H9 (cell line): ENCODE results near the gene HERC4. TPM values are rescaled to one million over a fixed set of nuclear protein-coding genes. Genes with fewer than 3 reads are reported as not detected.

ENCODE experiments used
- DNase-seq: peaks from one replicate; pipeline ENCODE4 v3.0.0-alpha.2; 2017
- H2AFZ ChIP-seq: one replicate; pipeline ENCODE4 v1.6.1; 2013; ENCODE audit warnings: mild to moderate bottlenecking, low read length, control low read depth, moderate library complexity
- H2AK5ac ChIP-seq: 2 replicates; pipeline ENCODE4 v1.6.1; 2013; ENCODE audit warnings: low read length, control low read depth, mixed read lengths; ENCODE audit not compliant: insufficient read length
- H2BK120ac ChIP-seq: one replicate; pipeline ENCODE4 v1.6.1; 2013; ENCODE audit warnings: low read depth, mild to moderate bottlenecking, low read length, control low read depth, inconsistent platforms; ENCODE audit not compliant: poor library complexity, severe bottlenecking
- H2BK12ac ChIP-seq: 2 replicates; pipeline ENCODE4 v1.6.1; 2013; ENCODE audit warnings: low read length, control low read depth, mixed read lengths, low read depth; ENCODE audit not compliant: insufficient read length
- H2BK15ac ChIP-seq: 2 replicates; pipeline ENCODE4 v1.6.1; 2013; ENCODE audit warnings: low read depth, low read length, control low read depth
- H2BK20ac ChIP-seq: one replicate; pipeline ENCODE4 v1.6.1; 2013; ENCODE audit warnings: low read depth, mild to moderate bottlenecking, low read length, control low read depth, inconsistent platforms; ENCODE audit not compliant: poor library complexity, severe bottlenecking
- H2BK5ac ChIP-seq: 2 replicates; pipeline ENCODE4 v1.6.1; 2013; ENCODE audit warnings: low read length, control low read depth, mixed read lengths; ENCODE audit not compliant: insufficient read length
- H3K14ac ChIP-seq: 2 replicates; pipeline ENCODE4 v1.6.1; 2013; ENCODE audit warnings: low read length, control low read depth; ENCODE audit not compliant: insufficient read depth
- H3K18ac ChIP-seq: 2 replicates; pipeline ENCODE4 v1.6.1; 2013; ENCODE audit warnings: low read depth, mild to moderate bottlenecking, mixed read lengths, low read length, control low read depth; ENCODE audit not compliant: insufficient read length
- H3K23ac ChIP-seq: 2 replicates; pipeline ENCODE4 v1.6.1; 2013; ENCODE audit warnings: low read length, control low read depth, mixed read lengths, low read depth; ENCODE audit not compliant: insufficient read length
- H3K23me2 ChIP-seq: 2 replicates; pipeline ENCODE4 v1.6.1; 2013; ENCODE audit warnings: low read depth, mild to moderate bottlenecking, mixed read lengths, low read length, control low read depth; ENCODE audit not compliant: insufficient read length, poor library complexity, severe bottlenecking
- H3K27ac ChIP-seq: 2 replicates; pipeline ENCODE4 v1.5.1; 2013; ENCODE audit warnings: low read length, control low read depth, mixed read lengths, low read depth; ENCODE audit not compliant: insufficient read length
- H3K27me3 ChIP-seq: 2 replicates; pipeline ENCODE4 v1.6.1; 2013; ENCODE audit warnings: low read length, control low read depth, inconsistent platforms; ENCODE audit not compliant: insufficient read depth
- H3K4ac ChIP-seq: 2 replicates; pipeline ENCODE4 v1.6.1; 2013; ENCODE audit warnings: low read depth, mild to moderate bottlenecking, control low read depth, inconsistent platforms, low read length, moderate library complexity
- H3K4me1 ChIP-seq: 2 replicates; pipeline ENCODE4 v1.6.1; 2013; ENCODE audit warnings: low read length, control low read depth, inconsistent platforms; ENCODE audit not compliant: insufficient read depth
- H3K4me2 ChIP-seq: 2 replicates; pipeline ENCODE4 v1.6.1; 2013; ENCODE audit warnings: low read length, control low read depth, mixed read lengths; ENCODE audit not compliant: insufficient read length, insufficient read depth
- H3K56ac ChIP-seq: 2 replicates; pipeline ENCODE4 v1.6.1; 2013; ENCODE audit warnings: low read depth, mild to moderate bottlenecking, mixed read lengths, low read length, control low read depth; ENCODE audit not compliant: insufficient read length
- H3K79me1 ChIP-seq: 2 replicates; pipeline ENCODE4 v1.6.1; 2013; ENCODE audit warnings: low read depth, mild to moderate bottlenecking, moderate library complexity, low read length, control low read depth, inconsistent platforms; ENCODE audit not compliant: insufficient read depth, poor library complexity, severe bottlenecking
- H3K79me2 ChIP-seq: 2 replicates; pipeline ENCODE4 v1.6.1; 2013; ENCODE audit warnings: low read length, control low read depth, inconsistent platforms; ENCODE audit not compliant: insufficient read depth
- H3K9ac ChIP-seq: 2 replicates; pipeline ENCODE4 v1.6.1; 2013; ENCODE audit warnings: low read length, control low read depth, mixed read lengths; ENCODE audit not compliant: insufficient read length; ENCODE audit errors: extremely low read depth
- H3K9me3 ChIP-seq: one replicate; pipeline ENCODE4 v1.6.1; 2013; ENCODE audit warnings: low read depth, low read length, inconsistent platforms; ENCODE audit not compliant: control insufficient read depth
- H3T11ph ChIP-seq: one replicate; pipeline ENCODE4 v1.6.1; 2013; ENCODE audit warnings: mild to moderate bottlenecking, low read length, control low read depth, inconsistent platforms
- H4K20me1 ChIP-seq: one replicate; pipeline ENCODE4 v1.6.1; 2013; ENCODE audit not compliant: control insufficient read depth, insufficient read length, insufficient read depth
- H4K5ac ChIP-seq: 2 replicates; pipeline ENCODE4 v1.6.1; 2013; ENCODE audit warnings: low read depth, mild to moderate bottlenecking, mixed read lengths, low read length, control low read depth; ENCODE audit not compliant: insufficient read length
- H4K8ac ChIP-seq: replicated peaks from 2 replicates; pipeline ENCODE4 v1.6.1; 2013; ENCODE audit warnings: low read length, control low read depth, mixed read lengths, low read depth; ENCODE audit not compliant: insufficient read length
- H4K91ac ChIP-seq: 2 replicates; pipeline ENCODE4 v1.6.1; 2013; ENCODE audit warnings: low read depth, mild to moderate bottlenecking, moderate library complexity, mixed read lengths, low read length, control low read depth; ENCODE audit not compliant: insufficient read length
- H3K27ac Mint-ChIP-seq, 3 experiments: 2 replicates in 2 of 3; 3 replicates in 1 of 3; pipeline ENCODE4 v1.8.0; 2020 to 2021; ENCODE audit warnings: mixed read lengths in 3 of 3, mild to moderate bottlenecking in 1 of 3, moderate library complexity in 1 of 3
- H3K27me3 Mint-ChIP-seq: 2 replicates; pipeline ENCODE4 v1.8.0; 2021; ENCODE audit warnings: low read depth, mild to moderate bottlenecking, moderate library complexity, mixed read lengths
- H3K36me3 Mint-ChIP-seq, 3 experiments: 2 replicates in 2 of 3; 3 replicates in 1 of 3; pipeline ENCODE4 v1.8.0; 2020 to 2021; ENCODE audit warnings: low read depth in 3 of 3, mixed read lengths in 3 of 3; ENCODE audit not compliant: insufficient read depth in 1 of 3
- H3K4me1 Mint-ChIP-seq, 2 experiments: 2 replicates each; pipeline ENCODE4 v1.8.0; 2020; ENCODE audit warnings: mixed read lengths in 2 of 2
- H3K4me3 Mint-ChIP-seq, 2 experiments: 2 replicates in 1 of 2; 3 replicates in 1 of 2; pipeline ENCODE4 v1.8.0; 2020 to 2021; ENCODE audit warnings: mild to moderate bottlenecking in 2 of 2, mixed read lengths in 2 of 2, moderate library complexity in 1 of 2
- H3K9me3 Mint-ChIP-seq, 2 experiments: 2 replicates in 1 of 2; 3 replicates in 1 of 2; pipeline ENCODE4 v1.8.0; 2020; ENCODE audit warnings: mild to moderate bottlenecking in 2 of 2, mixed read lengths in 2 of 2, moderate library complexity in 1 of 2
- WGBS: extraction: QIAGEN DNeasy Blood & Tissue Kit; methylation state at CpG from one replicate; pipeline ENCODE4 v1.1.7; 2013; ENCODE audit warnings: missing lambda C conversion rate, low lambda C conversion rate, mixed read lengths; ENCODE audit not compliant: insufficient read length; ENCODE audit errors: extremely low coverage; 5-methylcytosine and 5-hydroxymethylcytosine counted together
- total RNA-seq: library from RNA; stranded (reverse); gene quantifications from 2 replicates; pipeline ENCODE4 v1.2.1, GENCODE V29; 2021
- TF ChIP-seq, protein P1 (sequence below): fragments of 200-600 bp; sonication (generic); conservative IDR thresholded peaks from 3 replicates; pipeline ENCODE4 v1.8.0; 2021; ENCODE audit warnings: antibody characterized with exemption, mild to moderate bottlenecking

The HERC4 gene
- total RNA-seq, 1 experiment from 2014 or later: 24.5 TPM

DNA sequence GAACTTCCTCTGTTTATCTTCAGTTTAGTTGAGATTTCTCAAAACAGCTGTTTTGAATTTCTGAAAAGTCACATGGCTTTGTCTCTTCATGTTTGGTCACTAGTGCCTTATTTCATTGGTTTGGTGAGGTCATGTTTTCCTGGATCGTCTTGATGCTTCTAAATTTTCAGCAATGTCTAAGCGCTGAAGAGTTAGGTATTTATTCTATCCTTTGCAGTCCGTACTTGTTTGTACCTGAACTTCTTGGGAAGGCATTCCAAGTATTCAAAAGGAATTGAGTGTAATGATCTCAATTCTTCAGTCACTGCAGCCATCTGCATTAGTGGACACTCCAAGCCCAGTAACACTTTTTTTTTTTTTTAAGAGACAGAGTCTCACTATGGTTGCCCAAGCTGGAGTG, 67.7 kb downstream of the HERC4 start:
- Histone ChIP-seq H3K56ac (no peak overlapping the region), H2BK5ac (no peak overlapping the region), H2AK5ac (no peak overlapping the region), H2BK12ac (no peak overlapping the region), H3K27me3 (no peaks in the 10 kb centered on the region), H4K20me1 (no peaks in the 10 kb centered on the region), H3K23me2 (no peaks in the 10 kb centered on the region), H3K9ac (no peak overlapping the region), H3K14ac (no peak overlapping the region), H3K18ac (no peak overlapping the region), H3K4me2 (no peak overlapping the region), H3K4me1 (no peaks in the 10 kb centered on the region), H3K79me1 (no peaks in the 10 kb centered on the region), H3K4ac (no peak overlapping the region), H4K8ac (no peak overlapping the region), H4K91ac (no peak overlapping the region), H2BK20ac (no peak overlapping the region), H3T11ph (no peak overlapping the region), H3K23ac (no peak overlapping the region), H3K79me2 (no peaks in the 10 kb centered on the region), H2BK120ac (no peak overlapping the region), H3K27ac (no peak overlapping the region), H3K9me3 (no peaks in the 10 kb centered on the region), H2BK15ac (no peak overlapping the region), H4K5ac (no peak overlapping the region), H2AFZ (no peak overlapping the region)
- TF ChIP-seq, protein P1, sequence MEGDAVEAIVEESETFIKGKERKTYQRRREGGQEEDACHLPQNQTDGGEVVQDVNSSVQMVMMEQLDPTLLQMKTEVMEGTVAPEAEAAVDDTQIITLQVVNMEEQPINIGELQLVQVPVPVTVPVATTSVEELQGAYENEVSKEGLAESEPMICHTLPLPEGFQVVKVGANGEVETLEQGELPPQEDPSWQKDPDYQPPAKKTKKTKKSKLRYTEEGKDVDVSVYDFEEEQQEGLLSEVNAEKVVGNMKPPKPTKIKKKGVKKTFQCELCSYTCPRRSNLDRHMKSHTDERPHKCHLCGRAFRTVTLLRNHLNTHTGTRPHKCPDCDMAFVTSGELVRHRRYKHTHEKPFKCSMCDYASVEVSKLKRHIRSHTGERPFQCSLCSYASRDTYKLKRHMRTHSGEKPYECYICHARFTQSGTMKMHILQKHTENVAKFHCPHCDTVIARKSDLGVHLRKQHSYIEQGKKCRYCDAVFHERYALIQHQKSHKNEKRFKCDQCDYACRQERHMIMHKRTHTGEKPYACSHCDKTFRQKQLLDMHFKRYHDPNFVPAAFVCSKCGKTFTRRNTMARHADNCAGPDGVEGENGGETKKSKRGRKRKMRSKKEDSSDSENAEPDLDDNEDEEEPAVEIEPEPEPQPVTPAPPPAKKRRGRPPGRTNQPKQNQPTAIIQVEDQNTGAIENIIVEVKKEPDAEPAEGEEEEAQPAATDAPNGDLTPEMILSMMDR: no peak
- Mint-ChIP-seq H3K27me3 (no peaks in the 10 kb centered on the region), H3K4me1 (peaks cover 0 to 2% of the 10 kb centered on the region in 2 experiments; a peak in 2 of 4 replicates), H3K4me3 (no peak overlapping the region), H3K9me3 (0 out of 5 replicates have a peak, but pooled peaks cover 0 to 3% of the 10 kb centered on the region in 2 experiments), H3K27ac (no peak overlapping the region; a peak in 1 of 7 replicates), H3K36me3 (peaks cover 19 to 49% (median 26%) of the 10 kb centered on the region in 3 experiments; a peak in 6 of 7 replicates)
- no CpG with 5 or more reads among the region's 3 CpGs for WGBS
- no peak for DNase-seq
